ENCODE measurements around the gene VAC14.

Gene VAC14

DNA sequence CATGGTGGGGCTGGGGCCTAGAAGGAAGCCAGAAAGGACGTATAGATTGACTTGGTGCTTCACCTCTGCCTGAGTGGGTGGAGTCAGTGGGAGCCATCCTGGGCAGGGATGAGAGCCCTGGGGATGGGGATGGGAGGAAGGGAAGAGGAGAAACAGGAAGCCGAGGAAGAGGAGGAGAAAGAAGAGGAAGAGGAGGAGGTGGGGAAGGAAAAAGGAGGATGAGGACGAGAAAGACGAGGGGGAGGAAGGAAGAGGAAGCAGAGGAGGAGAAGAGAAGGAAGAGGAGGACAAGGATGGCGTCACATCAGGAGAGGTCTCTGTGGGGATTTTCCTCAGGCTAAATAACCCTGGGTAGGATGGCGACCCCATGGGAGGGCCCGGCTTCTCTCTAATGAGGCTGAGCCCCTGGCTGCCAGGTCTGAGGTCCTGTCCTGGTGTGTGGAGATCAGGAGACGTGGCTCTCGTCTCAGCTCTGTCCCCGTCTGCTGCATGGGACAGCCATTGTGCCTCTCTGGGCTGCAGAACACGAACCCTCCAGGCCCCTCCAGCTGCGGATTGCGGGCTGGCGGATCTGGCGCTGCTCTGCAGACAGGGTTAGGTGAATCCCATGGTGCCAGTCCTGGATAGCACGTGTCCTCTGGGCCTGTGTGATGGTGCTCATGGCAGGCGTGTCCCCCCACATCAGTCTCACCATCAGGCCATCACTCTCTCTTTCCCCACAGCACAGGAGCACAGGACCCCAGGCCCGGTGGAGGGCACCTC is 79.6 kb downstream of the VAC14 start:
- no peak for DNase-seq

GRCh38 chr16:70720425-70721201 is 80.3 kb downstream of the VAC14 start:
- no peak for DNase-seq

DNA sequence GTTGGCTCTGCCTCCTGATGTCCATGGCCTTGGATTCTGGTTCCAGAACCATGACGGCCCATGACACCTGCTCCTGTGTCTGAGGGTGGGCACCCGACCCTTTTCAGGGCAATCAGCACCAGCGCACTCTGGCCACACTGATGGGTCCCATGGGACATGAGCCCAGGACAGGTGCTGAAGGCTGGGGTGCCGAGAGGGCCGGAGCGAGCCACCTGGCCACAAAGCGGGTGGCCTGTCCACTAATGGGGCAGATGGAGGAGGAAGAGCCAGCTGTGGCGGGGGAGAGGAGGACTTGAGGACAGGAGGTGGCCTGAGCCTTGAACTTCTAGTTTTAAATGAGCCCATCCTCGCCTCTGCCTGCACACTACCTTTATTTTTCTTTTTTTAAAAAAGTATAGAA is 83.9 kb downstream of the VAC14 start:
- no peak for DNase-seq

DNA sequence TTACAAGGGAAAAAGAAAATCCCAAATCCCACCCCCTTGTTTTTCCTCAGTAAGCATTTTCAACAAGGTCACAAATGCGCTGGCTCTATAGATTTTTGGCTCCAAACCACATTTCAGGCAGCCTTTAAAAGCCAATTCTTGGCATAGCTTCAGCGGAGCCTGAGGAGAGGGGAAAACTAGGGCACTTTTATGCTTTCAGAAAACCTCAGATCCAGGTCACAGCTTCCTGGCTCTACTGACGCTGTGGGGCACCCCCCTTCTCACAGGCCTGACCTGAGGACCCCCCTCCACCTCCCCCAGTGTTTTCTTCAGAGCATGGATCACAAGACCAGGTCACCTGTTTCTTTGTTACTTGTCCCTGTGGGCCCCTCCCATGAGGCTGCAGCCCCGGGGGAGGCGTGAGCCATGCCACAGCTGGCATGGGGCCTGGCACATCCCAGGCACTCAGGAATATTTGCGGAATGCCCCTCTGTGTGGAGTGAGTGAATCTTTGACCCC is 85.0 kb downstream of the VAC14 start:
- no peak for DNase-seq

DNA sequence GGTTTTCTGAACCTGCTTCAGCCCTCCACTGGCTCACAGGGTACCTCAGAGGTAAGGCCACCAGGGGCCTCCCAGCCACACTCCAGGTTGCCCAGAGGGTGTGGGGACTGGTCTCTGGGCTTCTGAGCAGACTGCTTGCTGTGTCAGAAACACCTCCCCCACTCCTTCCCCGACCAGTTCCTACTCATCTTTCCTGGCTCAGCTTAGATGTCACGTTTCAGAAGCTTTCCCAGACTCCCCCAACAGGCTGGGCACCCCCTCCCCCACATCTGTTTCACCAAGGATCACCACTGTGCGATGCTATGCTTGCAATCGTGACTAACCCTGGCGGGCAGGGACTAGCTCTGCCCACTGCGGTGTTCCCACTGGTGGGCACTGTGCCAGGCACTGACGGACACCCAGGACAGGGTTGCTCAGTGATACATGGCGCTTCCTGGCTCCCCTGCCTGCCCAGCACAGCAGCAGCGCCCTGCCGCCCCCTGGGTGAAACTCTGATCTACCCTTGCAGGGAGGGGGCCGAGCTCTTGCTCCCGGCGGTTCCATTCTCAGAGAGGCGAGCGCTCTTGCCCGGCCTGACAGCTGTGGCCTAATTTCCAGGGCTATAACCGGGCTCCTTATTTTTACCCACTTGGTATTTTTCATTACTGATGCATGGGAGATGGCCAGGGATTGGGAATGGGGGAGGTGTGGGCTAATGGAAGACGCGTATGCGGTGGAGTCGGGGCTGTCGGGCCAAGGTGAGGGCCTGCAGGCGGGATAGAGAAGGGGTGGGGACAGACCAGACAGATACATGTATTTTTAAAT is 85.7 kb downstream of the VAC14 start:
- DNase-seq = no peak

DNA sequence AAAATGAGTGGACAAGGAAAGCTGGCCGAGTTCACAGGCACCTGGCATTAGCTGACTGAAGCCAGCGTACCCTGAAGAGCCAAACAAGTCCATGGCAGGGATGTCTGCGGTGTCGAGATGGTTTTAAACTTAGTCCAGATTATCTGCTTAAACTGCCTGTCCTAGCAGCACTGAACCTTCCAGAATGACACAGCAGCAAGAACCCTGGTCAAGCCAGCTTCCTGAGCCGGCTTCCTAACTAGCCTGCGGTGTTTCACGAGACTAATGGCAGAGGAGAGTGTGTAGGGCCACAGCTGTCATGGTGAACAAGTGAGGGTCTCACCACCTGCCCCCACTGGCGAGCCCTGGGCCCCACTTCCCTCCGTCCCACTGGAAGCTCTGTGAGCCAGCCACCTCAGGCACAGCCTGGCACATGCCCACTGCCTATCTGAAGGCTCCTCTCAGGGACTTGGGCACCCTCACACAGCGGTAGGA is 86.3 kb downstream of the VAC14 start:
- DNase-seq = no peak

DNA sequence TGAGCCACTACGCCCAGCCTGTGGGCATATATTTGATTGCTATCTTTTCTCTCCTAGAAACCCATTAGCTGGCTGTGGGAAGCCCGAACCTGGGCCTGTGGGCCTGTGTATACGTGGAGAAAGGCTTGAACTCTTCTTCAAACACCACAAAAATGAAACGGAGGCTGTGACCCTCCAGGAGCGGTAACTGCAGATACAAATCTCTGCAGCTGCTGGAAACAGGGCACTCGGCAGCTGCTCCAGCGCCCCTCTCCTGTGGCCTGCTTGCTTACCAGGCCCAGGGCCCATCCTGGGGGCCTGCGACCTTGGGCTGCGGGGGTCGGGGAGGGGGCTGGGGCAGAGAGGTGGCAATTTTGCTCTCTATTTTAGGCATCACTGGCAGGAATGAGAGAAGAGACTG is 87.1 kb downstream of the VAC14 start:
- no peak for DNase-seq

DNA sequence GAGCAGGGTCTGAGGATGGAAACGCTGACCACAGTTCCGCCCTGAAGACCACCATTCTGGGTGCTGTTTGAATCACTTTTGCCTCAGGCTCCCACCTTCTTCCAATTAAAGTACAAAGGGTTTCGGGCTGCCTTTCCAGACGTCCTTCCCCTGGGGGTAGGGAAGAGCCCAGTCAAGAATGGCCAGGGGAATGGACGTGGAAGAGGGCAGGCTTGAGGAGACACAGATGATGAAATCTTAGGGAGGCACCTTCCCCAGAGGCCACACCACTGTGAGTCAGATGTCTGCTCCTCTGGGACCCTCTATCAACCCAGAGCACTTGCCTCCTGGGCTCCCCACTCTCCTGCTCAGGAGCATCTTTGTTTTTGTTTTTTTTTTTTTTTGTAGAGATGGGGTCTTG is 87.6 kb downstream of the VAC14 start:
- no peak for DNase-seq

GRCh38 chr16:70712942-70713341 is 88.0 kb downstream of the VAC14 start:
- no peak for DNase-seq

GRCh38 chr16:70712359-70712758 is 88.6 kb downstream of the VAC14 start:
- DNase-seq = no peak

DNA sequence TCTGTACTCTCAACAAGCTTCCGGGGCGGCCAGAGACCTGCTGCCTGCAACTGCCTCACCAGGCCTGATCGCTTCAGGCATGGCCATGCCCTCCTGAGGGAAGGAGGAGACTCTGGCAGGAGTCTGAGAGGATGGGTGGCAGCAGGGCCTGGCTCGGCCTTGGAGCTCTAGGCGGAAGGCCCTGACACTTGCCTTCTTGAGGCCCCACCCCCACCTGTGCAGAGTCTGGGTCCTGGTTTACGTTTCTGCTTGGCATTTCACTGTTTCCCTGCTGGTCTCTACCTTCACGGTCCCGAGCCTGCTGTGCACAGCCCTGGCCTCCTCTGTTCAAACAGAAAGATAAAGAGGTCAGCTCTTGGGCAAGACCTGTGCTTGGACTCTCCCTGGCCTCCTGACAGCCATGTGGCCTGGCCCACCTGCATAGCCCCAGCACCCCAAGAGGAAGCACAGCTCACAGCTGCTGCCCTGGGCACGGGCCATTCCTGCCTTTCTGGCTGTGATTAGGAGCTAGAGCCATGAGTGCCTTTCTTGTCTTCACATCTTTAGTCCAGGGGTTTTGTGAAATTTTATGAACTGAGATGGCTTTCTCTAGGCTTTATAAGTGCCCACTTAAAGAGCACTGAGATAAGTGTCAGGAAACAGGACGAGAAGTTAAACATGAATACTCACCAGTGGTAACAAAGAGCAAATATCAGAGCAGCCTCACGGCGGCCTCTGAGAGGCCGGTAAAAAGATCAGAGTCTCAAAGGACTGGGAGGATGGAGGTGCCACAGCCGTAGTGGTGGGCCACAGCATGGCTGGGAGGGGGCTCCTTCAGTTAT is 89.5 kb downstream of the VAC14 start:
- DNase-seq = no peak

DNA sequence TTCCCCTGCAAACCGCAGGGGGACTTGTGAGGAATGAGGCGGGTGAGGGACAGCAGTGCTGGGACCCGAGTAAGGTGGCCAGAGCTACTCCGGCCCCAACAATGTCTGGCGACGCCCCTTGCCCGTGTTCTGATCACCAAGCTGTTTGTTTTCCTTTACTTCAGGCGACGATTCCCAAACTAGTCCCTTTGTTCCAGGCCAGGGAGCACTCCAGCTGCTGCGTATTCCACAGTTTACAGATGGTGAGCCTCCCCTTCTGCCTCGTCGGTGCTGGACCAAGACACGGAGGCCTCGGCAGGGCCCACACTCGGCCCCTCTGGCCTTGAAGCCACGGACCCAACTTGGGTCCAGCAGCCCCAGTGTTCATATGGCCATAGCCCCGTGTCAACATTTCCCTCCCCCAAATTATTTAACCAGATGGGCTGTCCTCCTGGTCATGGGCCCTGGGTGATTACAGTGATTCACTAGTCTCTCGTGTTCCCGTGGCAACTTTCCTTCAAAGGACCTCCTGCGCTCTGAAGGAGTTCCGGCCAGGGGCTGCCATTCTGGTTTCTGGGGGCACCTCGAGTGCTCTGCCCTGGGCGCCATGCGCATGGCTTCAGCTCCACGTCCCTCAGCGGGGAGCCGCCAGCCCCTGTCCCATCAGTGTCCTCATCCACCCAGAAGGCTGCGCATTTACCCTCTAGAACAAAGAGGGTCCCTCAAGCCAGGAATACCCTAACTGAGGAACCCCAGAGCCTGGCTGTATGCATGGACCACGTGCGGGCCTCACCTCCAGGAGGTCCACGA is 90.3 kb downstream of the VAC14 start:
- DNase-seq = no peak

GRCh38 chr16:70709942-70710341 is 91.0 kb downstream of the VAC14 start:
- DNase-seq = no peak

DNA sequence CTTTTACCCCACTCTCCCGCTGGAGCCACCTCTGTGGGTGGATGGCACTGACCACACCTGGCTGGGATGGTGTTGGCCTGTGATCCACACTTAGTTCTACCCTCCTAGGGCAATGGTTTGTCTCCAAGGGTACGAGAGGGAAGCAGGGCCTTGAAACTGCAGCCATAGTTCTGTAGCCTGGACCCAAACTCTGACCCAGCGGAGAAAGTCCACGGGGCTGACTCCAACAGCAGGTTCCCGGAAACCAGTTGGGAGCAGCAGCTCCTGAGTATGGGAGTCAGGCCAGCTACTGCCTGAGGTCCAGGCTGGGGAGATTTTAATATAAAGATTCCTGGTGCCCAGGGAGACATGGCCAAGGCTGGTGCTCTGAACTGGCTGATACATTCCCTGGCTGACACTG is 91.5 kb downstream of the VAC14 start:
- no peak for DNase-seq

- DNase-seq = no peak
These were observed 92.4 kb downstream of the VAC14 start for GRCh38 chr16:70708366-70709246.

- no peak for DNase-seq
These were observed 94.0 kb downstream of the VAC14 start for GRCh38 chr16:70706948-70707465.

GRCh38 chr16:70705056-70705455 is 95.9 kb downstream of the VAC14 start:
- no peak for DNase-seq

DNA sequence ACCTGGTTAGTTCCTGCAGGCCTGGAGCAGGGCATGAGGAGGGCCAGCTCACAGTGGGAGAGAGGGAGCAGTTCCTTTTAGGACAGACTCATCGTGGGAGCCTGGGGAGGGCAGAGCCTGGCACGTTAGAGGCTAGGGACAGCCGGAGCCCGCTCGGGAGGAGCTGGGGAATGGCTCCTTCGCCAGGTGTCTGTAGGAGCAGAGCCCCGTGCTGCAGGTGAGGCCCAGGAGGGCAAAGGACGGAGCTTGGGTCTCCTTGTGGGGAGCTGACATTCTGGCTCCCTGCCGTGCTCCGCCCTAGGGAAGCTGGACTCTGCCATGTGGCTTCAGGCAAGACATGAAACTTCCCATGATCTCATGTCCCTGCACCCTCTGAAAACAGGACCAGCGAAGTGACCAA is 96.4 kb downstream of the VAC14 start:
- DNase-seq = no peak

DNA sequence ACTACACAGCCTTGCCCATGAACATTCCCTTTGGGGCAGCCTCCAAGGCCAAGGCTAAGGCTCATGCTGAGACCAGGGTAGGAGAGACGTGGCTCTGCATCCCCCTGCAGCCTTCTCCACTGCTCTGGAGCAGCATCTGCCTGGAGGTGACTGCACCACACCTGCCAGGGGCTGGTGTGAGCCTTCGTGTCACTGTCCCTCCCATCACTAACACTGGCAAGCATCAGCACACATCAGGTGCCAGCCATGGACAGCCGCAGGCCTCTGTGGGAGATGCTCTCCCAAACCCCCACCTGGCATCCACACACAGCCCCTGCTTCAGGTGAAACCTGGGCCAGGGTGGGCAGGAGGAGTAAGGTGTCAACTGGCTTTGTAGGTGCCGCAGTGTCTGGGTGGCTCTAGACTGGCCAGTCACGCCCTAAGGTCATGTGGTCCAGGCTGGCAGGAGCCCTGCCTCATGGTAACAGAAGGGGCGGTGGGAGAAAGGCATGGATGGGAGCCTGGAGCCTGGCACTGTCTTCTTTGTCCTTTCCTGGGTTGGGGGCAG is 97.0 kb downstream of the VAC14 start:
- no peak for DNase-seq

All from stimulated activated CD4-positive, alpha-beta T cell treated with anti-CD3 and anti-CD28 coated beads, Interleukin-4, amount 100 ng/mL, for 1 hour (primary cell).